ENCODE measurements around the gene CAMTA1.

- TF ChIP-seq CTCF (IDR thresholded peaks at IDR 0.05; ENCODE audit: insufficient read depth, low read length, poor library complexity, severe bottlenecking), result no peak
- TF ChIP-seq EZH2phosphoT487 (conservative IDR thresholded peaks at IDR 0.05; ENCODE audit: low read length), result no peak
Measured at GRCh38 chr1:7712731-7713323, 927.6 kb downstream of the CAMTA1 start.

Data from SU-DHL-6 (cell line).